ENCODE measurements around the gene SAMMSON.

The SAMMSON gene

GRCh38 chr3:70011582-70011981 lies 12.0 kb downstream of the SAMMSON start:
- no peak for DNase-seq (ENCODE audit: low spot score)

- DNase-seq (ENCODE audit: low spot score) = no peak
These were observed 21.6 kb downstream of the SAMMSON start for GRCh38 chr3:70020906-70021660.

- no peak for DNase-seq (ENCODE audit: low spot score)
These were observed 28.8 kb downstream of the SAMMSON start for GRCh38 chr3:70028361-70028760.

- DNase-seq (ENCODE audit: low spot score) = no peak
These were observed 39.2 kb downstream of the SAMMSON start for GRCh38 chr3:70038693-70039092.

GRCh38 chr3:70040386-70040785 lies 40.9 kb downstream of the SAMMSON start:
- no peak for DNase-seq (ENCODE audit: low spot score)

GRCh38 chr3:70042641-70043040 lies 43.1 kb downstream of the SAMMSON start:
- DNase-seq (ENCODE audit: low spot score) = no peak

GRCh38 chr3:70049761-70050160 lies 50.2 kb downstream of the SAMMSON start:
- no peak for DNase-seq (ENCODE audit: low spot score)

GRCh38 chr3:70053293-70053692 lies 53.8 kb downstream of the SAMMSON start:
- no peak for DNase-seq (ENCODE audit: low spot score)

GRCh38 chr3:70056081-70056480 lies 56.5 kb downstream of the SAMMSON start:
- DNase-seq (ENCODE audit: low spot score) = no peak

- DNase-seq (ENCODE audit: low spot score) = no peak
These were observed 57.9 kb downstream of the SAMMSON start for GRCh38 chr3:70057426-70057825.

GRCh38 chr3:70061096-70061495 lies 61.6 kb downstream of the SAMMSON start:
- DNase-seq (ENCODE audit: low spot score) = no peak

GRCh38 chr3:70064194-70064779 lies 64.8 kb downstream of the SAMMSON start:
- DNase-seq (ENCODE audit: low spot score) = peak; percentile 40

- DNase-seq (ENCODE audit: low spot score) = no peak
These were observed 66.2 kb downstream of the SAMMSON start for GRCh38 chr3:70065696-70066253.

- no peak for DNase-seq (ENCODE audit: low spot score)
These were observed 68.5 kb downstream of the SAMMSON start for GRCh38 chr3:70067860-70068521.

- no peak for DNase-seq (ENCODE audit: low spot score)
These were observed 70.0 kb downstream of the SAMMSON start for GRCh38 chr3:70069557-70069956.

- no peak for DNase-seq (ENCODE audit: low spot score)
These were observed 71.6 kb downstream of the SAMMSON start for GRCh38 chr3:70071138-70071537.

- no peak for DNase-seq (ENCODE audit: low spot score)
These were observed 72.6 kb downstream of the SAMMSON start for GRCh38 chr3:70072180-70072579.

GRCh38 chr3:70072754-70073153 lies 73.2 kb downstream of the SAMMSON start:
- no peak for DNase-seq (ENCODE audit: low spot score)

GRCh38 chr3:70075101-70075500 lies 75.6 kb downstream of the SAMMSON start:
- DNase-seq (ENCODE audit: low spot score) = no peak

- no peak for DNase-seq (ENCODE audit: low spot score)
These were observed 76.9 kb downstream of the SAMMSON start for GRCh38 chr3:70076396-70076795.

GRCh38 chr3:70078778-70079177 lies 79.2 kb downstream of the SAMMSON start:
- DNase-seq (ENCODE audit: low spot score) = no peak

- DNase-seq (ENCODE audit: low spot score) = no peak
These were observed 86.1 kb downstream of the SAMMSON start for GRCh38 chr3:70085613-70086012.

GRCh38 chr3:70086336-70086735 lies 86.8 kb downstream of the SAMMSON start:
- DNase-seq (ENCODE audit: low spot score) = no peak

All from AG20443 (cell line).